Transverse colon (tissue), 4 donors: ENCODE measurements around the gene ORC3. TPM values are rescaled to one million over a fixed set of nuclear protein-coding genes. Genes with fewer than 3 reads are reported as not detected.

Source experiments
- DNase-seq: peaks from one replicate; pipeline ENCODE4 v3.0.0-alpha.2; 2019
- H3K27ac ChIP-seq, 4 donors: fragments of 200-600 bp; sonication (generic); 2 replicates each; pipeline ENCODE4 v1.5.1; 2016 to 2018; ENCODE audit warnings: inconsistent platforms in 4 of 4
- H3K27me3 ChIP-seq: fragments of 200-600 bp; sonication (generic); 2 replicates; pipeline ENCODE4 v1.5.1; 2017; ENCODE audit warnings: inconsistent platforms
- H3K36me3 ChIP-seq, 4 donors: fragments of 200-600 bp; sonication (generic); 2 replicates each; pipeline ENCODE4 v1.5.1; 2017 to 2019; ENCODE audit warnings: inconsistent platforms in 4 of 4
- H3K4me1 ChIP-seq, 4 donors: fragments of 200-600 bp; sonication (generic); 2 replicates each; pipeline ENCODE4 v1.5.1; 2017 to 2020; ENCODE audit warnings: inconsistent platforms in 4 of 4
- H3K4me3 ChIP-seq, 4 donors: fragments of 200-600 bp; sonication (generic); 1 replicate in 1 of 4; 2 replicates in 3 of 4; pipeline versions ENCODE4 v1.5.1 to v1.6.1; 2017 to 2019; ENCODE audit warnings: inconsistent platforms in 4 of 4
- H3K9me3 ChIP-seq, 2 donors: fragments of 200-600 bp; sonication (generic); 2 replicates each; pipeline ENCODE4 v1.5.1; 2017 to 2019; ENCODE audit warnings: inconsistent platforms in 2 of 2
- CTCF ChIP-seq, 5 experiments: fragments of 200-600 bp in 3 of 5; fragments of 450-650 bp in 2 of 5; sonication (generic) in 3 of 5; IDR thresholded peaks; 1 replicate in 2 of 5; 2 replicates in 3 of 5; pipeline ENCODE4 v1.5.1; 2016 to 2017; ENCODE audit warnings: antibody characterized with exemption in 5 of 5, inconsistent platforms in 3 of 5, mild to moderate bottlenecking in 2 of 5, moderate library complexity in 1 of 5
- EP300 ChIP-seq: sonication (generic); formaldehyde crosslinking; IDR thresholded peaks from one replicate; pipeline ENCODE4 v1.6.1; 2017; ENCODE audit warnings: antibody characterized with exemption, low read depth
- POLR2A ChIP-seq: fragments of 450-650 bp; IDR thresholded peaks from one replicate; pipeline ENCODE4 v1.6.1; 2016; ENCODE audit warnings: antibody characterized with exemption, mild to moderate bottlenecking, moderate library complexity
- POLR2AphosphoS5 ChIP-seq, 3 donors: sonication (generic); formaldehyde crosslinking; IDR thresholded peaks; one replicate each; pipeline ENCODE4 v1.6.1; 2016; ENCODE audit warnings: antibody characterized with exemption in 3 of 3
- WGBS, 2 donors: methylation state at CpG; one replicate each; pipeline ENCODE4 v1.1.5; 2018; ENCODE audit warnings: low coverage in 1 of 2; 5-methylcytosine and 5-hydroxymethylcytosine counted together
- in situ Hi-C, 4 donors: fragments of 200-750 bp; cut with MboI; loops; one replicate each; pipeline versions ENCODE4 v1.15.0 to v1.15.1; 2017; ENCODE audit warnings: low sequenced_read_pairs in 3 of 4, low pct_ligation_motif_present in 1 of 4, low pct_unique_long_range_greater_than_20kb in 1 of 4
- intact Hi-C: fragments of 100-400 bp; cut with DNase I; formaldehyde crosslinking; loops from one replicate; pipeline ENCODE4 v1.15.1; 2023; ENCODE audit warnings: low total_unique reads
- total RNA-seq, 4 donors: library from RNA; depleted of rRNA; stranded (reverse); fragments of >200 nt; gene quantifications; one replicate each; pipeline ENCODE4 v1.1.0, GENCODE V29; 2016

ORC3 gene
- total RNA-seq, 4 donors from 2014 or later: 2.2 to 18.4 (median 17.8) TPM

- DNase-seq: no peak
- Histone ChIP-seq H3K9me3 (no peaks in the 10 kb centered on the region), H3K27me3 (no peaks in the 10 kb centered on the region), H3K4me1 (no peaks in the 10 kb centered on the region), H3K4me3 (no peak overlapping the region), H3K27ac (no peak overlapping the region), H3K36me3 (peaks cover 0 to 20% (median 2%) of the 10 kb centered on the region in 4 donors)
- intact Hi-C loops: no loop called here
- in situ Hi-C loops: no loop called here
- 95 to 100% methylated on average over 2 to 4 of the region's 4 CpGs for WGBS, 2 donors
- TF ChIP-seq EP300: no peak
- no peak for TF ChIP-seq POLR2A
- no peak for TF ChIP-seq POLR2AphosphoS5 (IDR thresholded peaks at IDR 0.05)
- no peak for TF ChIP-seq CTCF (IDR thresholded peaks at IDR 0.05)
Observed at GRCh38 chr6:87617405-87617804, 27.5 kb downstream of the ORC3 start.

GRCh38 chr6:87618531-87618930, 28.6 kb downstream of the ORC3 start:
- WGBS, 2 donors: 89 to 97% methylated on average over 3 of the region's 3 CpGs
- intact Hi-C loops: no loop called here
- no peak for DNase-seq
- peaks cover 0 to 13% (median 6%) of the 10 kb centered on the region in 4 donors for H3K36me3 ChIP-seq
- no peaks in the 10 kb centered on the region for H3K4me1 ChIP-seq
- no peaks in the 10 kb centered on the region for H3K9me3 ChIP-seq
- H3K27ac ChIP-seq: no peak overlapping the region
- TF ChIP-seq EP300 (no peak), POLR2A (no peak), CTCF (IDR thresholded peaks at IDR 0.05) (no peak), POLR2AphosphoS5 (IDR thresholded peaks at IDR 0.05) (no peak)
- H3K4me3 ChIP-seq: no peak overlapping the region
- in situ Hi-C loops: no loop called here
- no peaks in the 10 kb centered on the region for H3K27me3 ChIP-seq

- WGBS, 2 donors: 89 to 97% methylated on average over 1 to 3 of the region's 3 CpGs
- intact Hi-C loops: no loop called here
Observed at GRCh38 chr6:87623248-87623647, 33.3 kb downstream of the ORC3 start.

GRCh38 chr6:87628424-87628823, 38.5 kb downstream of the ORC3 start:
- TF ChIP-seq CTCF (IDR thresholded peaks at IDR 0.05) (no peak), POLR2AphosphoS5 (IDR thresholded peaks at IDR 0.05) (no peak), POLR2A (no peak), EP300 (no peak)
- Histone ChIP-seq H3K4me3 (no peak overlapping the region), H3K4me1 (peaks cover 0 to 11% (median 6%) of the 10 kb centered on the region in 4 donors), H3K36me3 (peaks cover 0 to 4% (median 0%) of the 10 kb centered on the region in 4 donors), H3K9me3 (no peaks in the 10 kb centered on the region), H3K27ac (peak overlapping the region; percentile 3 to 62 (median 44)), H3K27me3 (no peaks in the 10 kb centered on the region)
- WGBS, 2 donors: 42 to 54% methylated on average over 2 of the region's 2 CpGs
- in situ Hi-C loops (no loop called here), intact Hi-C loops (no loop called here)
- no peak for DNase-seq

More at GRCh38 chr6:87623248-87623647, 33.3 kb downstream of the ORC3 start:
- Histone ChIP-seq H3K27me3 (no peaks in the 10 kb centered on the region), H3K36me3 (peaks cover 0 to 13% (median 6%) of the 10 kb centered on the region in 4 donors), H3K4me3 (no peak overlapping the region), H3K27ac (no peak overlapping the region), H3K4me1 (peaks cover 0 to 4% (median 1%) of the 10 kb centered on the region in 4 donors), H3K9me3 (no peaks in the 10 kb centered on the region)
- DNase-seq: no peak
- TF ChIP-seq POLR2AphosphoS5 (IDR thresholded peaks at IDR 0.05) (no peak), POLR2A (no peak)
- in situ Hi-C loops: no loop called here

- TF ChIP-seq POLR2AphosphoS5 (IDR thresholded peaks at IDR 0.05) (no peak), POLR2A (no peak), CTCF (IDR thresholded peaks at IDR 0.05) (no peak), EP300 (no peak)
- peaks cover 0 to 7% (median 0%) of the 10 kb centered on the region in 4 donors for H3K36me3 ChIP-seq
- no peaks in the 10 kb centered on the region for H3K27me3 ChIP-seq
- intact Hi-C loops: no loop called here
- H3K4me1 ChIP-seq: peaks cover 0 to 11% (median 6%) of the 10 kb centered on the region in 4 donors
- DNase-seq: no peak
- in situ Hi-C loops: no loop called here
- no peaks in the 10 kb centered on the region for H3K9me3 ChIP-seq
- H3K27ac ChIP-seq: peak overlapping the region; percentile 3 to 62 (median 42)
- no peak overlapping the region for H3K4me3 ChIP-seq
Observed at GRCh38 chr6:87628881-87629280, 38.9 kb downstream of the ORC3 start.
